Neural progenitor cell (in vitro differentiated cells): ENCODE measurements around the gene SLC10A3. TPM values are rescaled to one million over a fixed set of nuclear protein-coding genes. Genes with fewer than 3 reads are reported as not detected.
"Not testable (repeated sequence)": the region's sequence is repeated elsewhere in the genome, so short reads cannot be mapped to it uniquely, and the experiment has no call there.

Source experiments
- DNase-seq: peaks from one replicate; pipeline ENCODE4 v3.0.0-alpha.2; 2016; ENCODE audit warnings: low spot score
- H2AFZ ChIP-seq: fragments of 200-600 bp; sonication (generic); replicated peaks from 2 replicates; pipeline ENCODE4 v1.6.1; 2016; ENCODE audit warnings: antibody characterized with exemption
- H3F3A ChIP-seq: fragments of 200-600 bp; sonication (generic); 2 replicates; pipeline ENCODE4 v1.6.1; 2016; ENCODE audit warnings: antibody characterized with exemption, low read depth
- H3K27ac ChIP-seq: fragments of 200-600 bp; sonication (generic); 2 replicates; pipeline ENCODE4 v1.5.1; 2016; ENCODE audit warnings: mild to moderate bottlenecking
- H3K27me3 ChIP-seq: fragments of 200-600 bp; sonication (generic); 2 replicates; pipeline ENCODE4 v1.6.1; 2016; ENCODE audit warnings: mild to moderate bottlenecking, moderate library complexity
- H3K36me3 ChIP-seq: fragments of 200-600 bp; sonication (generic); 2 replicates; pipeline ENCODE4 v1.5.1; 2016
- H3K4me1 ChIP-seq: fragments of 200-600 bp; sonication (generic); 2 replicates; pipeline ENCODE4 v1.6.1; 2016; ENCODE audit warnings: mixed run types
- H3K4me2 ChIP-seq: fragments of 200-600 bp; sonication (generic); 2 replicates; pipeline ENCODE4 v1.6.1; 2016
- H3K4me3 ChIP-seq: fragments of 200-600 bp; sonication (generic); 2 replicates; pipeline ENCODE4 v1.5.1; 2016
- H3K79me2 ChIP-seq: fragments of 200-600 bp; sonication (generic); 2 replicates; pipeline ENCODE4 v1.6.1; 2016; ENCODE audit warnings: low read depth
- H3K9ac ChIP-seq: fragments of 200-600 bp; sonication (generic); 2 replicates; pipeline ENCODE4 v1.6.1; 2016
- H3K9me3 ChIP-seq: fragments of 200-600 bp; sonication (generic); 2 replicates; pipeline ENCODE4 v1.5.1; 2016; ENCODE audit warnings: low read depth
- H4K20me1 ChIP-seq: fragments of 200-600 bp; sonication (generic); 2 replicates; pipeline ENCODE4 v1.6.1; 2016; ENCODE audit warnings: low read depth
- H3K27ac Mint-ChIP-seq: 3 replicates; pipeline ENCODE4 v1.8.0; 2021; ENCODE audit warnings: mixed read lengths
- H3K27me3 Mint-ChIP-seq: 2 replicates; pipeline ENCODE4 v1.8.0; 2022; ENCODE audit warnings: low read depth, mild to moderate bottlenecking, inconsistent platforms, moderate library complexity, mixed read lengths; ENCODE audit not compliant: insufficient read depth
- H3K36me3 Mint-ChIP-seq: 3 replicates; pipeline ENCODE4 v1.8.0; 2021; ENCODE audit warnings: mixed read lengths
- H3K4me1 Mint-ChIP-seq: 3 replicates; pipeline ENCODE4 v1.8.0; 2021; ENCODE audit warnings: mixed read lengths
- H3K4me3 Mint-ChIP-seq: 3 replicates; pipeline ENCODE4 v1.8.0; 2021; ENCODE audit warnings: mild to moderate bottlenecking, moderate library complexity, mixed read lengths
- H3K9me3 Mint-ChIP-seq: 3 replicates; pipeline ENCODE4 v1.8.0; 2020; ENCODE audit warnings: mixed read lengths
- CTCF ChIP-seq: fragments of 200-600 bp; sonication (generic); IDR thresholded peaks from 2 replicates; pipeline ENCODE4 v1.5.1; 2017; ENCODE audit warnings: antibody characterized with exemption, mild to moderate bottlenecking
- EZH2 ChIP-seq: fragments of 200-600 bp; sonication (generic); IDR thresholded peaks from 2 replicates; pipeline ENCODE4 v1.6.1; 2017; ENCODE audit warnings: antibody characterized with exemption, mild to moderate bottlenecking, moderate library complexity
- EZH2phosphoT487 ChIP-seq: fragments of 200-600 bp; sonication (generic); IDR thresholded peaks from 2 replicates; pipeline ENCODE4 v1.6.1; 2017; ENCODE audit warnings: antibody characterized with exemption
- total RNA-seq: library from RNA; depleted of rRNA; stranded (reverse); fragments of >200 nt; gene quantifications from 2 replicates; pipeline ENCODE4 v1.2.3, GENCODE V29; 2015; ENCODE audit warnings: low replicate concordance

SLC10A3 gene
- total RNA-seq, 1 donor from 2014 or later: 3.5 TPM

GRCh38 chrX:154502098-154502497 lies 11.7 kb upstream of the SLC10A3 start:
- H3K9me3 Mint-ChIP-seq: peaks cover 10% of the 10 kb centered on the region
- H3K27ac Mint-ChIP-seq: no peak overlapping the region
- no peaks in the 10 kb centered on the region for H3K36me3 ChIP-seq
- no peaks in the 10 kb centered on the region for H4K20me1 ChIP-seq
- no peaks in the 10 kb centered on the region for H3K4me1 Mint-ChIP-seq
- no peak for DNase-seq
- H3K4me3 ChIP-seq: no peak overlapping the region
- H3K27ac ChIP-seq: no peak overlapping the region
- H3K9me3 ChIP-seq: no peaks in the 10 kb centered on the region
- H3K36me3 Mint-ChIP-seq: peaks cover 2% of the 10 kb centered on the region
- TF ChIP-seq CTCF: no peak
- TF ChIP-seq EZH2: no peak
- no peak for TF ChIP-seq EZH2phosphoT487
- H3K4me2 ChIP-seq: no peak overlapping the region
- H3K9ac ChIP-seq: no peak overlapping the region
- H3K27me3 ChIP-seq: no peaks in the 10 kb centered on the region
- H3K4me1 ChIP-seq: no peaks in the 10 kb centered on the region
- no peaks in the 10 kb centered on the region for H3F3A ChIP-seq
- H3K27me3 Mint-ChIP-seq: peaks cover 3% of the 10 kb centered on the region
- H2AFZ ChIP-seq: no peak overlapping the region
- H3K79me2 ChIP-seq: no peaks in the 10 kb centered on the region
- H3K4me3 Mint-ChIP-seq: no peak overlapping the region

GRCh38 chrX:154501423-154501822 lies 11.0 kb upstream of the SLC10A3 start:
- H3K4me3 Mint-ChIP-seq: peak overlapping the region; percentile 4
- H3K27me3 ChIP-seq, H3K4me2 ChIP-seq, H3K36me3 Mint-ChIP-seq, H3K4me3 ChIP-seq, H3K9ac ChIP-seq, H3K9me3 ChIP-seq, H3K27ac ChIP-seq, H2AFZ ChIP-seq, H4K20me1 ChIP-seq, H3K4me1 ChIP-seq, DNase-seq, H3K27me3 Mint-ChIP-seq, H3K79me2 ChIP-seq, H3K4me1 Mint-ChIP-seq, H3K27ac Mint-ChIP-seq, H3K36me3 ChIP-seq, H3F3A ChIP-seq: not testable (repeated sequence)
- H3K9me3 Mint-ChIP-seq: peaks cover 10% of the 10 kb centered on the region

GRCh38 chrX:154496591-154497137 lies 6.2 kb upstream of the SLC10A3 start:
- not testable (repeated sequence) for H2AFZ ChIP-seq, H3K4me2 ChIP-seq, H3K9me3 Mint-ChIP-seq, H3K4me3 Mint-ChIP-seq, DNase-seq, H3K27me3 ChIP-seq, H3K9ac ChIP-seq, H3K36me3 Mint-ChIP-seq, H3K9me3 ChIP-seq, H3K27me3 Mint-ChIP-seq, H3K79me2 ChIP-seq, H3K4me3 ChIP-seq, H4K20me1 ChIP-seq, H3K4me1 ChIP-seq, H3K36me3 ChIP-seq, H3K4me1 Mint-ChIP-seq, H3K27ac ChIP-seq, H3F3A ChIP-seq, H3K27ac Mint-ChIP-seq

GRCh38 chrX:154495472-154495922 lies 5.1 kb upstream of the SLC10A3 start:
- Histone ChIP-seq H3K9ac (no peak overlapping the region), H3F3A (peaks cover 7% of the 10 kb centered on the region), H3K4me1 (no peaks in the 10 kb centered on the region), H3K9me3 (no peaks in the 10 kb centered on the region), H3K27me3 (no peaks in the 10 kb centered on the region), H3K79me2 (no peaks in the 10 kb centered on the region), H3K27ac (no peak overlapping the region), H3K4me2 (no peak overlapping the region), H4K20me1 (no peaks in the 10 kb centered on the region), H3K4me3 (no peak overlapping the region), H2AFZ (no peak overlapping the region), H3K36me3 (no peaks in the 10 kb centered on the region)
- H3K36me3 Mint-ChIP-seq: no peaks in the 10 kb centered on the region
- H3K9me3 Mint-ChIP-seq: peaks cover 10% of the 10 kb centered on the region
- no peak overlapping the region for H3K4me3 Mint-ChIP-seq
- TF ChIP-seq EZH2: no peak
- TF ChIP-seq CTCF: no peak
- TF ChIP-seq EZH2phosphoT487: no peak
- no peak for DNase-seq
- H3K4me1 Mint-ChIP-seq: no peaks in the 10 kb centered on the region
- H3K27me3 Mint-ChIP-seq: peaks cover 4% of the 10 kb centered on the region
- no peak overlapping the region for H3K27ac Mint-ChIP-seq
